GM23338 (cell line): ENCODE data around the gene SYCP2. TPM values are rescaled to one million over a fixed set of nuclear protein-coding genes. Genes with fewer than 3 reads are reported as not detected.

ENCODE experiments used
- ATAC-seq: fragments of 200-7000 bp; cut with Tn5 transposase; 3 replicates; pipeline ENCODE4 v1.9.1; 2020
- DNase-seq: peaks from one replicate; pipeline ENCODE4 v3.0.0-alpha.2; 2015; ENCODE audit warnings: low spot score
- H2AFZ ChIP-seq: fragments of 200-600 bp; sonication (generic); 2 replicates; pipeline ENCODE4 v1.8.0; 2016; ENCODE audit warnings: antibody characterized with exemption, mild to moderate bottlenecking, moderate library complexity
- H3F3A ChIP-seq: fragments of 200-600 bp; sonication (generic); replicated peaks from 2 replicates; pipeline ENCODE4 v1.8.0; 2017; ENCODE audit warnings: antibody characterized with exemption, mixed run types, low read depth
- H3K27ac ChIP-seq: fragments of 200-600 bp; sonication (generic); 2 replicates; pipeline ENCODE4 v1.6.1; 2016; ENCODE audit warnings: low read depth
- H3K27me3 ChIP-seq: fragments of 200-600 bp; sonication (generic); 2 replicates; pipeline ENCODE4 v1.8.0; 2016; ENCODE audit warnings: mild to moderate bottlenecking, mixed run types, moderate library complexity; ENCODE audit not compliant: insufficient read depth
- H3K36me3 ChIP-seq: fragments of 200-600 bp; sonication (generic); 2 replicates; pipeline ENCODE4 v1.8.0; 2016; ENCODE audit warnings: mild to moderate bottlenecking; ENCODE audit not compliant: insufficient read depth
- H3K4me1 ChIP-seq: fragments of 200-600 bp; sonication (generic); 2 replicates; pipeline ENCODE4 v1.8.0; 2016; ENCODE audit warnings: mild to moderate bottlenecking, moderate library complexity; ENCODE audit not compliant: insufficient read depth
- H3K4me2 ChIP-seq: fragments of 200-600 bp; sonication (generic); 2 replicates; pipeline ENCODE4 v1.7.1; 2017; ENCODE audit warnings: mixed run types
- H3K4me3 ChIP-seq: fragments of 200-600 bp; sonication (generic); 2 replicates; pipeline ENCODE4 v1.6.1; 2016; ENCODE audit warnings: mixed run types
- H3K79me2 ChIP-seq: fragments of 200-600 bp; sonication (generic); replicated peaks from 2 replicates; pipeline ENCODE4 v1.8.0; 2017; ENCODE audit warnings: mild to moderate bottlenecking; ENCODE audit not compliant: insufficient read depth
- H3K9me2 ChIP-seq: fragments of 200-600 bp; sonication (generic); 2 replicates; pipeline ENCODE4 v1.8.0; 2017; ENCODE audit not compliant: insufficient read depth
- H4K20me1 ChIP-seq: fragments of 200-600 bp; sonication (generic); replicated peaks from 2 replicates; pipeline ENCODE4 v1.8.0; 2017; ENCODE audit warnings: mild to moderate bottlenecking; ENCODE audit not compliant: insufficient read depth
- H3K27ac Mint-ChIP-seq: 2 replicates; pipeline ENCODE4 v1.8.0; 2020; ENCODE audit warnings: inconsistent platforms, mild to moderate bottlenecking, moderate library complexity, mixed read lengths
- H3K27me3 Mint-ChIP-seq: 3 replicates; pipeline ENCODE4 v1.8.0; 2022; ENCODE audit warnings: low read depth, mild to moderate bottlenecking, moderate library complexity, mixed read lengths, inconsistent platforms; ENCODE audit not compliant: insufficient read depth, poor library complexity
- H3K36me3 Mint-ChIP-seq: 3 replicates; pipeline ENCODE4 v1.8.0; 2021; ENCODE audit warnings: low read depth, mild to moderate bottlenecking, inconsistent platforms, moderate library complexity, mixed read lengths
- H3K4me1 Mint-ChIP-seq: 3 replicates; pipeline ENCODE4 v1.8.0; 2020; ENCODE audit warnings: mild to moderate bottlenecking, inconsistent platforms, mixed read lengths
- H3K4me3 Mint-ChIP-seq: 3 replicates; pipeline ENCODE4 v1.8.0; 2021; ENCODE audit warnings: moderate library complexity, mild to moderate bottlenecking, inconsistent platforms, mixed read lengths
- H3K9me3 Mint-ChIP-seq: 3 replicates; pipeline ENCODE4 v1.8.0; 2020; ENCODE audit warnings: moderate library complexity, mild to moderate bottlenecking, inconsistent platforms, mixed read lengths
- CREB1 ChIP-seq: fragments of 250-450 bp; sonication (Bioruptor Pico); IDR thresholded peaks from 2 replicates; pipeline ENCODE4 v1.5.0; 2020; ENCODE audit warnings: low read depth, mild to moderate bottlenecking, moderate library complexity
- CTCF ChIP-seq, 2 experiments: fragments of 200-600 bp in 1 of 2; sonication (generic) in 1 of 2; conservative IDR thresholded peaks; 2 replicates each; pipeline versions ENCODE4 v1.5.1 to v1.6.1; 2016 to 2017; ENCODE audit warnings: antibody characterized with exemption in 2 of 2, low read depth in 2 of 2, mild to moderate bottlenecking in 2 of 2, moderate library complexity in 1 of 2
- EZH2 ChIP-seq: fragments of 200-600 bp; sonication (generic); IDR thresholded peaks from one replicate; pipeline ENCODE4 v1.8.0; 2017; ENCODE audit warnings: antibody characterized with exemption, mild to moderate bottlenecking, low read depth; ENCODE audit not compliant: unreplicated experiment
- EZH2phosphoT487 ChIP-seq: fragments of 200-600 bp; sonication (generic); IDR thresholded peaks from one replicate; pipeline ENCODE4 v1.8.1; 2018; ENCODE audit warnings: antibody characterized with exemption; ENCODE audit not compliant: unreplicated experiment
- JUNB ChIP-seq: IDR thresholded peaks from one replicate; pipeline ENCODE4 v1.6.1; 2016; ENCODE audit warnings: antibody characterized with exemption; ENCODE audit not compliant: unreplicated experiment
- NANOG ChIP-seq: IDR thresholded peaks from 2 replicates; pipeline ENCODE4 v1.6.1; 2016; ENCODE audit warnings: antibody characterized with exemption, borderline replicate concordance
- POLR2AphosphoS5 ChIP-seq: IDR thresholded peaks from 2 replicates; pipeline ENCODE4 v1.6.1; 2016; ENCODE audit warnings: antibody characterized with exemption, low read depth
- REST ChIP-seq: IDR thresholded peaks from one replicate; pipeline ENCODE4 v1.6.1; 2018; ENCODE audit warnings: antibody characterized with exemption; ENCODE audit not compliant: unreplicated experiment
- STAT1 ChIP-seq: IDR thresholded peaks from one replicate; pipeline ENCODE4 v1.6.1; 2016; ENCODE audit warnings: antibody characterized with exemption; ENCODE audit not compliant: unreplicated experiment
- ZNF114 ChIP-seq: fragments of 250-450 bp; sonication (Bioruptor Pico); IDR thresholded peaks from 2 replicates; pipeline ENCODE4 v1.5.0; 2020; ENCODE audit warnings: mild to moderate bottlenecking, moderate library complexity
- ZNF331 ChIP-seq: fragments of 250-450 bp; sonication (Bioruptor Pico); IDR thresholded peaks from 2 replicates; pipeline ENCODE4 v1.5.0; 2020; ENCODE audit warnings: low read depth, mild to moderate bottlenecking, moderate library complexity
- ZNF462 ChIP-seq: fragments of 250-450 bp; sonication (Bioruptor Pico); IDR thresholded peaks from 2 replicates; pipeline ENCODE4 v1.5.0; 2020; ENCODE audit warnings: mild to moderate bottlenecking, moderate library complexity
- polyA plus RNA-seq: library from polyadenylated mRNA; unstranded; fragments of >200 nt; fragmentation: Nextera tagmentation; extraction: Ambion mirVana; gene quantifications from 2 replicates; pipeline ENCODE4 v1.2.1, GENCODE V29; 2016
- total RNA-seq: library from RNA; depleted of rRNA; stranded (reverse); fragments of >200 nt; shearing (Covaris generic); gene quantifications from 2 replicates; pipeline ENCODE4 v1.2.3, GENCODE V29; 2014

SYCP2 gene
- total and polyA plus RNA-seq, 2 experiments from 2014 or later: 0.50 to 2.1 TPM

- H3K36me3 ChIP-seq: no peaks in the 10 kb centered on the region
- H2AFZ ChIP-seq: no peak overlapping the region
- H3K36me3 Mint-ChIP-seq: no peaks in the 10 kb centered on the region
- ATAC-seq (no peak), DNase-seq (no peak)
- no peaks in the 10 kb centered on the region for H3K9me2 ChIP-seq
- H3F3A ChIP-seq: no peaks in the 10 kb centered on the region
- H3K4me3 Mint-ChIP-seq: no peak overlapping the region
- no peak overlapping the region for H3K4me3 ChIP-seq
- no peaks in the 10 kb centered on the region for H3K9me3 Mint-ChIP-seq
- no peaks in the 10 kb centered on the region for H3K4me1 ChIP-seq
- no peak overlapping the region for H3K27ac Mint-ChIP-seq
- no peaks in the 10 kb centered on the region for H4K20me1 ChIP-seq
- no peaks in the 10 kb centered on the region for H3K79me2 ChIP-seq
- H3K27me3 ChIP-seq: no peaks in the 10 kb centered on the region
- H3K4me1 Mint-ChIP-seq: peaks cover 15% of the 10 kb centered on the region
- no peak for TF ChIP-seq EZH2phosphoT487
- TF ChIP-seq REST: no peak
- TF ChIP-seq CTCF (conservative IDR thresholded peaks at IDR 0.05; ENCODE audit: low read depth in 2 of 2): no peak
- TF ChIP-seq STAT1: no peak
- no peak for TF ChIP-seq CREB1 (CRISPR knock-in tag)
- no peak for TF ChIP-seq ZNF331 (CRISPR knock-in tag)
- TF ChIP-seq ZNF114: no peak
- no peak for TF ChIP-seq EZH2
- no peak overlapping the region for H3K27ac ChIP-seq
- no peak overlapping the region for H3K4me2 ChIP-seq
- H3K27me3 Mint-ChIP-seq: peaks cover 16% of the 10 kb centered on the region
Observed at GRCh38 chr20:59821788-59822187, 111.6 kb downstream of the SYCP2 start.

- no peak overlapping the region for H3K4me2 ChIP-seq
- no peak overlapping the region for H2AFZ ChIP-seq
- H4K20me1 ChIP-seq: no peaks in the 10 kb centered on the region
- no peak overlapping the region for H3K4me3 ChIP-seq
- no peak for DNase-seq
- H3K79me2 ChIP-seq: no peaks in the 10 kb centered on the region
- H3K27ac Mint-ChIP-seq: no peak overlapping the region
- H3F3A ChIP-seq: no peaks in the 10 kb centered on the region
- no peaks in the 10 kb centered on the region for H3K9me3 Mint-ChIP-seq
- peaks cover 11% of the 10 kb centered on the region for H3K4me1 Mint-ChIP-seq
- no peaks in the 10 kb centered on the region; the same call in 1 of the 2 replicates for H3K9me2 ChIP-seq
- ATAC-seq: no peak
- H3K36me3 Mint-ChIP-seq: no peaks in the 10 kb centered on the region
- peaks cover 11% of the 10 kb centered on the region for H3K27me3 Mint-ChIP-seq
- H3K36me3 ChIP-seq: no peaks in the 10 kb centered on the region
- H3K4me1 ChIP-seq: no peaks in the 10 kb centered on the region
- H3K27me3 ChIP-seq: no peaks in the 10 kb centered on the region
- no peak overlapping the region for H3K4me3 Mint-ChIP-seq
- no peak overlapping the region for H3K27ac ChIP-seq
- no peak for TF ChIP-seq ZNF114
- TF ChIP-seq JUNB: no peak
- TF ChIP-seq ZNF462 (CRISPR knock-in tag): no peak
- TF ChIP-seq POLR2AphosphoS5: no peak
- TF ChIP-seq STAT1: no peak
- no peak for TF ChIP-seq CREB1 (CRISPR knock-in tag)
- no peak for TF ChIP-seq NANOG
Observed at GRCh38 chr20:59821201-59821600, 112.2 kb downstream of the SYCP2 start.
